ENCODE results near the gene MADD.

Gene MADD

DNA sequence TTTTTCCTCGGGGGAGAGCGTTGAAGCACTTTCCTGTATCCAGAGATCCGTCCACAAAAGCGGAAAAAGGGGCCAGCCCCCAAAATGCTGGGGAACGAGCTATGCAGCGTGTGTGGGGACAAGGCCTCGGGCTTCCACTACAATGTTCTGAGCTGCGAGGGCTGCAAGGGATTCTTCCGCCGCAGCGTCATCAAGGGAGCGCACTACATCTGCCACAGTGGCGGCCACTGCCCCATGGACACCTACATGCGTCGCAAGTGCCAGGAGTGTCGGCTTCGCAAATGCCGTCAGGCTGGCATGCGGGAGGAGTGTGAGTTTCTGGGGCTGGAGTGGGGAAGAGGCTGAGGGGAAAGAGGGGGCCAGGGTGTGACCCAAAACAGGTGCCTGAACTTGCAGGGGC, 9.6 kb upstream of the MADD start:
- Histone ChIP-seq H3K27me3 (ENCODE audit: insufficient read depth, low read length, poor library complexity) (no peaks in the 10 kb centered on the region), H3K9me3 (ENCODE audit: insufficient read depth, low read length, severe bottlenecking) (no peaks in the 10 kb centered on the region), H3K79me2 (ENCODE audit: insufficient read depth, low read length) (no peaks in the 10 kb centered on the region), H3K36me3 (ENCODE audit: insufficient read depth, low read length) (no peaks in the 10 kb centered on the region), H3K4me2 (ENCODE audit: insufficient read depth, low read length) (no peak overlapping the region), H2AFZ (ENCODE audit: low read depth, low read length) (no peak overlapping the region), H4K20me1 (ENCODE audit: insufficient read depth, low read length) (no peaks in the 10 kb centered on the region), H3K4me3 (ENCODE audit: low read depth in 1 of 2, low read length in 2 of 2) (no peak overlapping the region), H3K27ac (ENCODE audit: low read length) (no peak overlapping the region), H3K4me1 (ENCODE audit: insufficient read depth, low read length) (peaks cover 8% of the 10 kb centered on the region), H3K9ac (ENCODE audit: low read depth, low read length) (no peak overlapping the region)
- ATAC-seq (ENCODE audit: insufficient read depth, low read depth) (no peak), DNase-seq (no peak)
- TF ChIP-seq EZH2 (IDR thresholded peaks at IDR 0.05; ENCODE audit: borderline replicate concordance, low read depth, low read length, severe bottlenecking): no peak
- TF ChIP-seq, protein P1, sequence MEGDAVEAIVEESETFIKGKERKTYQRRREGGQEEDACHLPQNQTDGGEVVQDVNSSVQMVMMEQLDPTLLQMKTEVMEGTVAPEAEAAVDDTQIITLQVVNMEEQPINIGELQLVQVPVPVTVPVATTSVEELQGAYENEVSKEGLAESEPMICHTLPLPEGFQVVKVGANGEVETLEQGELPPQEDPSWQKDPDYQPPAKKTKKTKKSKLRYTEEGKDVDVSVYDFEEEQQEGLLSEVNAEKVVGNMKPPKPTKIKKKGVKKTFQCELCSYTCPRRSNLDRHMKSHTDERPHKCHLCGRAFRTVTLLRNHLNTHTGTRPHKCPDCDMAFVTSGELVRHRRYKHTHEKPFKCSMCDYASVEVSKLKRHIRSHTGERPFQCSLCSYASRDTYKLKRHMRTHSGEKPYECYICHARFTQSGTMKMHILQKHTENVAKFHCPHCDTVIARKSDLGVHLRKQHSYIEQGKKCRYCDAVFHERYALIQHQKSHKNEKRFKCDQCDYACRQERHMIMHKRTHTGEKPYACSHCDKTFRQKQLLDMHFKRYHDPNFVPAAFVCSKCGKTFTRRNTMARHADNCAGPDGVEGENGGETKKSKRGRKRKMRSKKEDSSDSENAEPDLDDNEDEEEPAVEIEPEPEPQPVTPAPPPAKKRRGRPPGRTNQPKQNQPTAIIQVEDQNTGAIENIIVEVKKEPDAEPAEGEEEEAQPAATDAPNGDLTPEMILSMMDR (IDR thresholded peaks at IDR 0.05; ENCODE audit: borderline replicate concordance, extremely low read depth, low read length, poor library complexity, severe bottlenecking): no peak

DNA sequence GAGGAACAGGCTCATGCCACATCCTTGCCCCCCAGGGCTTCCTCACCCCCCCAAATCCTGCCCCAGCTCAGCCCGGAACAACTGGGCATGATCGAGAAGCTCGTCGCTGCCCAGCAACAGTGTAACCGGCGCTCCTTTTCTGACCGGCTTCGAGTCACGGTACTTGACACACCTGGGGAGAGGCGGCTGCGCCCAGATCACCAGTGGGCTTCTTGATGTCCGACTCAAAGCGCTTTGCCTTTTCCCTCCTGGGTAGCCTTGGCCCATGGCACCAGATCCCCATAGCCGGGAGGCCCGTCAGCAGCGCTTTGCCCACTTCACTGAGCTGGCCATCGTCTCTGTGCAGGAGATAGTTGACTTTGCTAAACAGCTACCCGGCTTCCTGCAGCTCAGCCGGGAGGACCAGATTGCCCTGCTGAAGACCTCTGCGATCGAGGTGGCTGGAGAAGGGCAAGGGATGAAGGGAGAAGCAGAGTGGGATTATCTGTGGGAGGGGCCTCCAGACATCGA, 8.6 kb upstream of the MADD start:
- Histone ChIP-seq H3K9ac (ENCODE audit: low read depth, low read length) (no peak overlapping the region), H3K27me3 (ENCODE audit: insufficient read depth, low read length, poor library complexity) (no peaks in the 10 kb centered on the region), H4K20me1 (ENCODE audit: insufficient read depth, low read length) (no peaks in the 10 kb centered on the region), H3K36me3 (ENCODE audit: insufficient read depth, low read length) (no peaks in the 10 kb centered on the region), H3K9me3 (ENCODE audit: insufficient read depth, low read length, severe bottlenecking) (no peaks in the 10 kb centered on the region), H2AFZ (ENCODE audit: low read depth, low read length) (no peak overlapping the region), H3K4me1 (ENCODE audit: insufficient read depth, low read length) (peaks cover 10% of the 10 kb centered on the region), H3K27ac (ENCODE audit: low read length) (no peak overlapping the region), H3K4me2 (ENCODE audit: insufficient read depth, low read length) (no peak overlapping the region), H3K79me2 (ENCODE audit: insufficient read depth, low read length) (no peaks in the 10 kb centered on the region), H3K4me3 (ENCODE audit: low read depth in 1 of 2, low read length in 2 of 2) (no peak overlapping the region)
- TF ChIP-seq, protein P1 (IDR thresholded peaks at IDR 0.05; ENCODE audit: borderline replicate concordance, extremely low read depth, low read length, poor library complexity, severe bottlenecking): no peak
- no peak for TF ChIP-seq EZH2 (IDR thresholded peaks at IDR 0.05; ENCODE audit: borderline replicate concordance, low read depth, low read length, severe bottlenecking)
- ATAC-seq (ENCODE audit: insufficient read depth, low read depth) (no peak), DNase-seq (no peak)

DNA sequence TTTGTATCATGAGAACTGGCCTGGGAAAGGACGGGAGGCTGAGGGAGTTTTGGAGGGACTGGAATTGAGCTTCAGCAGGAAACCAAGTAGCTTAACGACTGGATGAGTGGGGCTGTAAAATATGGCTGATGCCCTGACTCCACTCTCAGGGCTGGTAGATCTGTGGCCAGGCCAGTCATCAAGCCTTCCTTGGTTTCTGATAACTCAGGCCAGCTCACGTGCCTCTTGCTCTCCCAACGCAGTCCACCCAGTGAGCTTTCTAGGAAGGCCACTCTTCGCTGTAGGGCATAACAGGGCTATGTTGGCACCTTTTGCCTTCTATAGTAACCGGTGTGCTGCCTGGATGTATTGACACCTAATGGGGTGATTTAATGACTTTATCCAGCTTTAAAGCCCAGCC, 5.8 kb upstream of the MADD start:
- DNase-seq (no peak), ATAC-seq (ENCODE audit: insufficient read depth, low read depth) (no peak)
- H3K9me3 ChIP-seq (ENCODE audit: insufficient read depth, low read length, severe bottlenecking): no peaks in the 10 kb centered on the region
- H3K79me2 ChIP-seq (ENCODE audit: insufficient read depth, low read length): no peaks in the 10 kb centered on the region
- H3K27ac ChIP-seq (ENCODE audit: low read length): no peak overlapping the region
- TF ChIP-seq EZH2 (IDR thresholded peaks at IDR 0.05; ENCODE audit: borderline replicate concordance, low read depth, low read length, severe bottlenecking): no peak
- TF ChIP-seq, protein P1 (IDR thresholded peaks at IDR 0.05; ENCODE audit: borderline replicate concordance, extremely low read depth, low read length, poor library complexity, severe bottlenecking): no peak
- H2AFZ ChIP-seq (ENCODE audit: low read depth, low read length): no peak overlapping the region
- H3K36me3 ChIP-seq (ENCODE audit: insufficient read depth, low read length): no peaks in the 10 kb centered on the region
- H4K20me1 ChIP-seq (ENCODE audit: insufficient read depth, low read length): no peaks in the 10 kb centered on the region
- H3K9ac ChIP-seq (ENCODE audit: low read depth, low read length): no peak overlapping the region
- no peak overlapping the region for H3K4me3 ChIP-seq (ENCODE audit: low read depth in 1 of 2, low read length in 2 of 2)
- no peak overlapping the region for H3K4me2 ChIP-seq (ENCODE audit: insufficient read depth, low read length)
- no peaks in the 10 kb centered on the region for H3K27me3 ChIP-seq (ENCODE audit: insufficient read depth, low read length, poor library complexity)
- H3K4me1 ChIP-seq (ENCODE audit: insufficient read depth, low read length): peaks cover 21% of the 10 kb centered on the region

DNA sequence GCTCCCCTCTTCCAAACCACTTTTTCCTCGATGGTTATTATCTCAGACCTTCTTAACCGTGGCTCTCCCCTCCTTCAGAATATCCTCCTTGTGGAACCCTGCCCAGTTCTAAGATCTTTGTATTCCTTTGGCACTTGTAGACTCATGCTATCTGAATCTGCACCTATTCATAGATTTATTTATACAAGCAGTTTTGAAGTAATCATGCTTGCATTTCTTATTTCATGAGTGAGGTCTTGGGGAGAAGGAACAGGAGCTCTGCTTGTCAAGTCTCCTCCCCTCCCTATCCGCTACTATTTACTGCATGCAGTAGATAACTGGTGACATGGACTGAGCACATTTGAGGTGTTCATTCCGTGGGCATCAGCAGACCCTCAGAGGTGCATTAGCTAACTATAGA, 5.4 kb upstream of the MADD start:
- Histone ChIP-seq H3K79me2 (ENCODE audit: insufficient read depth, low read length) (no peaks in the 10 kb centered on the region), H3K27ac (ENCODE audit: low read length) (no peak overlapping the region), H3K4me2 (ENCODE audit: insufficient read depth, low read length) (no peak overlapping the region), H3K4me3 (ENCODE audit: low read depth in 1 of 2, low read length in 2 of 2) (no peak overlapping the region), H3K36me3 (ENCODE audit: insufficient read depth, low read length) (no peaks in the 10 kb centered on the region), H3K9me3 (ENCODE audit: insufficient read depth, low read length, severe bottlenecking) (no peaks in the 10 kb centered on the region), H3K4me1 (ENCODE audit: insufficient read depth, low read length) (peaks cover 24% of the 10 kb centered on the region), H4K20me1 (ENCODE audit: insufficient read depth, low read length) (no peaks in the 10 kb centered on the region), H2AFZ (ENCODE audit: low read depth, low read length) (no peak overlapping the region), H3K27me3 (ENCODE audit: insufficient read depth, low read length, poor library complexity) (no peaks in the 10 kb centered on the region), H3K9ac (ENCODE audit: low read depth, low read length) (no peak overlapping the region)
- ATAC-seq (ENCODE audit: insufficient read depth, low read depth) (no peak), DNase-seq (no peak)
- no peak for TF ChIP-seq EZH2 (IDR thresholded peaks at IDR 0.05; ENCODE audit: borderline replicate concordance, low read depth, low read length, severe bottlenecking)
- TF ChIP-seq, protein P1 (IDR thresholded peaks at IDR 0.05; ENCODE audit: borderline replicate concordance, extremely low read depth, low read length, poor library complexity, severe bottlenecking): no peak

All from DND-41 (cell line).